HG03066 (cell line): ENCODE data around the gene ZCCHC8.
"Not testable (repeated sequence)": the region's sequence is repeated elsewhere in the genome, so short reads cannot be mapped to it uniquely, and the experiment has no call there.

Source experiments
- ATAC-seq: cut with Tn5 transposase; IDR thresholded peaks from one replicate; pipeline ENCODE4 v1.9.1; 2021; ENCODE audit warnings: low read depth; ENCODE audit not compliant: unreplicated experiment

Gene ZCCHC8

DNA sequence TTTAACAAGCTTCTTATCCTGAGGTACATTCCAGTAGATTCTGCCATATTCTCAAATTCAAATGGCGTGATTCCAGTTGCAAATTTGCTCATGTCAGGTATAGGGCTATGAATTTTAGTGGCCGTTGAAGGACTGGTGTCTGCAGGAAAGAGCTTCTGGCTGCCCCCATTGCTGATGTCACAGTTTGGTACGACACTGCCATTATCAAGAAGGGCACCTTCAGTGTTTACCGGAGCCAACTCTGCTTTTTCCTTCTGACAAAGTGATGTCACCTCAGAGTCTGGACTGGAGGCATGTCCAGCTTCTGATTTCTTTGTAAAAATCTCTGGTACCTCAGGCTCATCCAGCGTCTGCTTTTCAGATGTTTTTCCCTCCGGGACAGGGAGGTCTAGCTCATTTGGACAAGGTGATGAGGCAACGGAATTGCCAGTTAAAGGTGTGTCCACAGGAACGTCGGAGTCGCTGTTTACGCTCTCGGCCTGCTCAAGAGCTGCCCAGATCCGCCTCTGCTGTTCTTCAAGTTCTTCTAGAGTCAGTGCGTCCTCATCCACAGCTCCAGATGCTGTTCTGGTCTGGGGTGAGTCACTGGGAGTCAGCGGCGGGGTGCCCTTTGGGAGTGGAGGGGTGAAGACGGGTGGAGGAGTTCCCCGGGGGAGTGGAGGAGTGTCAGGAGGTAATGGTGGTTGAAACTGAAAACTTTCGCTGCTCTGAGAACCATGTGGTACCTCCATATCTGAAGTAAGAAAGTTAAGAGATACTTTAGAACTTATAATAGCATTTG, 27.0 kb downstream of the ZCCHC8 start:
- ATAC-seq = peak; percentile 48

DNA sequence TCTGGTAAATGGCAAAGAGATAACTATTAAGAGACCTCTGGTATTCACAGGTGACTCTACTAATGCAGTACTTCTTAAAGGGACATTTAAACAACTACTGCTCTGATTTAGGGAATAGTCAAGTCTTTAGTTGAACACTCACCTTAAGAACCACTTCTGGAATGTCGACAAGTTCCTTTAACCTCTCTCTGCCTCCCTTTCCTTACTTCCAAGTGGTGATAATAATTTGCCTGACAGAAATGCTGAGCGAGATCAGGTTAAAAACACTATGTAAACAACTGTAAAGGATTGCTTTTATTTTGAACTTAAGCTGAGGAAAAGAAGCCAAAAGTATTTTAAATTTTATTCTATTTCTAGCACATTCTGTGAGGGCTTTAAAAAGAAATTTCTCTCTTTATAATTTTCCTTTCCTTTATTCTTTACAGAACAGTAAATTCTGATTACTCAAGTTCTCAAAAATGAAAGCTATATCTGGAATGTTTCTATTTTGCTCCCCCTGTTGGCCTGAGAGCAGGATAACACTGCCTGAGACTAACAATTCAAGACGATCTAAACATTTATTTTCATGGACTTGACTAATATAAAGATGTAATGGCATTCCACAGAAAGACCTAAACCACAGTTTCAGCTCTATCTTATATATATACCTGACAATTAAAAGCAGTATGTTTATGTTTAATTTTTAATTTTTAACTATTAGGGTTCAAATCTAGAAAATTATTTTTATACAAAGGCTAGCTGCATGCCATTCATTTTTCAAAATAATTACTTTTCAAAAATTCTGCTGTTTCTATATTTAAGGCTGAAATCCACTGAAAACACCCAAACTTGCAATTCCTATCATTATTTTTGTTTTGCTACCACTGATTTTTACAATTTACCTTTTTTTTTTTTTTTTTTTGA, 29.2 kb downstream of the ZCCHC8 start:
- ATAC-seq = no peak

DNA sequence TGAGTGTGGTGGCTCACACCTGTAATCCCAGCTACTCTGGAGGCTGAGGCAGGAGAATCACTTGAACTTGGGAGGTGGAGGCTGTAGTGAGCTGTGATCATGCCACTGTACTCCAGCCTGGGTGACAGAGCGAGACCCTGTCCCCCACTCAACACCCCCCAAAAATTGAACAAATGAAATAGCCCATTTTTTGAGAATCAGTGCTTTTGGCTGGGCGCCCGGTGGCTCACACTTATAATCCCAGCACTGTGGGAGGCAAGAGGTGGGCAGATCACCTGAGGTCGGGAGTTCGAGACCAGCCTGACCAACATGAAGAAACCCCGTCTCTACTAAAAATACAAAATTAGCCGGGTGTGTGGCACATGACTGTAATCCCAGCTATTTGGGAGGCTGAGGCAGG, 30.2 kb downstream of the ZCCHC8 start:
- not testable (repeated sequence) for ATAC-seq

DNA sequence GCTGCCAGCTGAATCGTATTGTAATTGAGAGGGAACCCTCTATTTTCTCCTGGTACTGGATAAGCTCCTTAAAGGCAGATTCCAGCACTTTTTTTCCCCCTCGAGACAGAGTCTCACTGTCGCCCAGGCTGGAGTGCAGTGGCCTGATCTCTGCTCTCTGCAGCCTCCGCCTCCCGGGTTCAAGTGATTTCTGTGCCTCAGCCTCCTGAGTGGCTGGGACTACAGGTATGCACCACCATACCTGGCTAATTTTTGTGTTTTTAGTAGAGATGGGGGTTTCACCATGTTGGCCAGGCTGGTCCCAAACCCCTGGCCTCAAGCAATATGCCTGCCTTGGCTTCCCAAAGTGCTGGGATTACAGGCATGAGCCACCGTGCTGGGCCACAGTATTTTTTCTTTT, 30.9 kb downstream of the ZCCHC8 start:
- ATAC-seq = not testable (repeated sequence)

DNA sequence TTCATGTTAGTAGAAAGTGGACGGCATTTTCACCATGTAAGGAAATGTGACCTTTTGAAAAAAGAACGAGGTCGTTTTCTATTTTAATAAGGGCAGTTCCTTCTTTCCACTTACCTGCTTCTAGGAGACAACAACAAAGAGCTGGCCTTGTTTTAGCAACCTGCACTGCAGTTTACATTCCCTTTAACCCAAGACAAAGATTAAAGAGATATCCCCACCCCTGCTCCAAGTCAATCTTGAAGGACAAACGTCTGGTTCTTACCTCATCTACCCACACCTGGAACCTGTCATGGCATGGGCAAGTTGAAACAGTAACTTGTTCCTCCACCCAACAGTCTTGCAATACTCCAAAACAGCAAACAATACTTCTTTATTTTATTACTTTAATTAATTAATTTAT, 32.7 kb downstream of the ZCCHC8 start:
- ATAC-seq = no peak

DNA sequence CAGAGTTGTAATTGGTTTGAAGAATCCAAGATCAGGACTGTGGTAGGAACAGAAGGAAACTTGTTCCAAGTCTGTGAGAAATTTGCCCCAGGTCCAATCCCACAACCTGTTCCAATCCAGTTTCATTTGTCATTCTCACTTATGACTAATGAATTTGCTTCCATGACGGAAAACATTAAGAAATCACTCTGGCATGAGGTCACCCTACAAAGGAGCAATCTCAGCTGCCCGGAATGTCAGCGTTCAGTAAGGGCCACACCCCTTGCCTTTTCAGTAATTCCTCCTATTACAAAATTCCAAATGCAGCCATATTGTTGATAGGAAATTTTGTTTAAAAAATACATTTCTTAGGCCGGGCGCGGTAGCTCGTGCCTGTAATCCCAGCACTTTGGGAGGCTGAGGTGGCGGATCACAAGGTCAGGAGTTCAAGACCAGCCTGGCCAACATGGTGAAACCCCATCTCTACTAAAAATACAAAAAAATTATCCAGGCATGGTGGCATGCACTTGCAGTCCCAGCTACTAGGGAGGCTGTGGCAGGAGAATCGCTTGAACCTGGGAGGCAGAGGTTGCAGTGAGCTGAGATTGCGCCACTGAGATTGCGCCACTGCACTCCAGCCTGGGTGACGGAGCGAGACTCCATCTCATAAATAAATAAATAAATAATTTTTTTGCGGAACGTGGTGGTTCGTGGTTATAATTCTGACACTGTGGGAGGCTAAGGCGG, 36.3 kb downstream of the ZCCHC8 start:
- ATAC-seq = not testable (repeated sequence)

DNA sequence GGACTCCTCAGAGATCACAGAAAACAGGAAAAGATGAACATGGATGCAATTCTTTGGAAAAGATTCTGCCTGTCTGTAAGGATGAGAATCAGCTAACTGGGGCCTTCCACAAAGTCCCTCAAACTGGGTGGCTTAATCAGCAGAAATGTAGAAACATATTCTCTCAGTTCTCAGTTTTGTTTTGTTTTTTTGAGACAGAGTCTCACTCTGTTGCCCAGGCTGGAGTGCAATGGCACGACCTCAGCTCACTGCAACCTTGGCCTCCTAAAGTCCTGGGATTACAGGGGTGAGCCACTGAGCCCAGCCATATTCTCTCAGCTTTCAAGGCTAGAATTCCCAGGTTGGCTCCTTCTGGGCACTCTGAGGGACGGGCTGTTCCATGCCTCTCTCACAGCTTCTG, 40.1 kb downstream of the ZCCHC8 start:
- ATAC-seq = no peak

DNA sequence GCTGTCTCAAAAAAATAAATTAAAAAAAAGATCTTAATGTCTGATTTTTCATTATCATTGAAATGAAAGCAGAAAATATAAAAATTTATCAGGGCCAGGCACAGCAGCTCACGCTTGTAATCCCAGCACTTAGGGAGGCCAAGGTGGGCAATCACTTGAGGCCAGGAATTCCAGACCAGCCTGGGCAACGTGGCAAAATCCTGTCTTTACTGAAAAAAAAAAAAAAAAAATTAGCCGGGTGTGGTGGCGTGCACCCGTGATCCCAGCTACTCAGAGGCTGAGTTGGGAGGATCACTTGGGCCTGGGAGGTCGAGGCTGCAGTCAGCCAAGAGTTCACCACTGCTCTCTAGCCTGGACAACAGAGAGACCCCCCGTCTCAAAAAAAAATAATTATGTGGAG, 40.7 kb downstream of the ZCCHC8 start:
- no peak for ATAC-seq

DNA sequence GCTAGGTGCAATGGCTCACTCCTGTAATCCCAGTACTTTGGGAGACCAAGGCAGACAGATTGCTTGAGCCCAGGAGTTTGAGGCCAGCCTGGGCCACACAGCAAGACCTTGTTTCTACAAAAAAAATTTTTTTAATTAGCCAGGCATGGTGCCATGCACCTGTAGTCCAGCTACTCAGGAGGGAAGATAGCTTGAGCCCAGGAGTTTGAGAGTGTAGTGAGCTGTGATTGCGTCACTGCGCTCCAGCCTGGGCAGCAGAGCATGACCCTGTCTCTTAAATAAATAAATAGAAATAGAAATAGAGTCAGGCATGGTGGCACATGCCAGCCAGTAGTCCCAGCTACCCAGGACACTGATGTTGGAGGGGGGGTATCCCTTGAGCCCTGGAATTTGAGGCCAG, 41.5 kb downstream of the ZCCHC8 start:
- ATAC-seq = no peak

DNA sequence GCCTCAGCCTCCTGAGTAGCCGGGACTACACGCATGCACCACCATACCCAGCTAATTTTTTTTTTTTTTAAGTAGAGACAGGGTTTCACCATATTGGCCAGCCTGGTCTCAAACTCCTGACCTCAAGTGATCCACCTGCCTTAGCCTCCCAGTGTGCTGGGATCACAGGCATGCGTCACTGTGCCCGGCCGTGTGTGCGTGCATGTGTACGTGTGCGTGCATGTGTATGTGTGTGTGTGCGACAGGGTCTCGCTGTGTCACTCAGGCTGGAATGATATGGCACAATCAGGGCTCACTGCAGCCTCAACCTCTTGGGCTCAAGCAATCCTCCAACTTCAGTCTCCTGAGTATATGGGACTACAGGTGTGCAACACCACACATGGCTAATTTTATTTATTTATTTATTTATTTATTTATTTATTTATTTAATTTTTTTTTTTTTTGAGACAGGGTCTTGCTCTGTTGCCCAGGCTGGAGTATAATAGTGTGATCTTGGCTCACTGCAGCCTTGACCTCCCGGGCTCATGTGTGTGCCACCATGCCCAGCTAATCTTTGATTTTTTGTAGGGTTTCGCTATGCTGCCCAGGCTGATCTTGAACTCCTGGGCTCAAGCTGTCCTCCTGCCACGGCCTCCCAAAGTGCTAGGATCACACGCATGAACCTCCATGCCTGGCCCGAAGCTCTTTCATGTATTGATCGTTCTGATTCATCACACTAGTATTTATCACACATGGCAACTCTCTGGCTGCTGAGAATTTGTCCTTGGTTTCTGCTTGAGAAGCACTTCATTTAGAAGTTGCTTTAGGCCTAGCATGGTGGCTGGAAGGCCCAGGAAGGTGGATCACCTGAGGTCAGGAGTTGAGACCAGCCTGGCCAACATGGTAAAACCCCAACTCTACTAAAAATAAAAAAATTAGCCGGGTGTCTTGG, 42.4 kb downstream of the ZCCHC8 start:
- ATAC-seq = no peak

DNA sequence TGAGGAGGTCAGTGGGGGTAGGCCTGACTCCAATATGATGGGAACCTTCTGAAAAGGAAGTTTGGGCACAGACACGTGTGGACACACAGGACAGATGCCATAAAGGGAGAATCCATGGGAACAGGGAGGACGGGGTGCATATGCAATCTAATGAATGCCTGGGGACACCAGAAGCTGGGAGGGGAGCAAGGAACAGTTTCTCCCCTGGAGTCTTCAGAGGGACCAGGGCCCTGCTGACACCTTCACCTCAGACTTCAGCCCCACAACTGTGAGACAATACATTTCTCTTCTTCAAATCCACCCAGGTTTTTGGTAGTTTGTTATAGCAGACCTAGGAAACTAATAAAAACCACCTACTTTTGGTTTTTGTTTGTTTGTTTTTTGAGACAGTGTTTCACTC, 43.1 kb downstream of the ZCCHC8 start:
- ATAC-seq = no peak

DNA sequence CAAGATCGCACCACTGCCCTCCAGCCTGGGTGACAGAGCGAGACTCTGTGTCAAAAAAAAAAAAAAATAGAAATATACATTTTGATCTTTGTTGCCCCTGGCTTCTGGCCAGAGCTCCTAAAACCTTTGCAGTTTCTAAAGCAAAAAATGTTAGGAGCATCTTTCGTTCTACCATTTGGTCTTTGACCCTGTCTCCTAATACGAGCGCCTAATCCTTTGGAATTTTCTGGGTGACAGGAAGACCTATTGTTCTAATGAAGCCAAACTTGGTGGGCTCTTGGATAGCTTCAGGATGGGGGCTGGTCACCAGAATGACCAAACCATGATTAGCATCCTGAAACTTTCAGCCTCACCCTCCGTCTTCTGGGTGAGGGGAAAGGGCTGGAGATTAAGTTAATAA, 46.0 kb downstream of the ZCCHC8 start:
- no peak for ATAC-seq

DNA sequence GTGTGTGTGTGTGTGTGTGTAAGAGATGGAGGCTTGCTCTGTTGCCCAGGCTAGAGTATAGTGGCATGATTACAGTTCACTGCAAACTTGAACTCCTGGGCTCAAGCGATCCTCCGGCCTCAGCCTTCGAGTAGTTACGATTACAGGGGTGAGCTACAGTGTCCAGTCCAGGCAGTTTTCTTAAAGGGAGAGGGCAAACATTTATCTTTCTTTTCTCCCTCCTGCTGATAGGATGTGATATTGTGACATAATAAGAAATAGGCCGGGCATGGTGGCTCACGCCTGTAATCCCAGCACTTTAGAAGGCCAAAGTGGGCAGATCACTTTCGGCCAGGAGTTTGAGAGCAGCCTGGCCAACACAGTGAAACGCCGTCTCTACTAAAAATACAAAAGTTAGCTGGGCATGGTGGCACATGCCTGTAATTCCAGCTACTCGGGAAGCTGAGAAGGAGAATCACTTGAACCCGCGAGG, 46.4 kb downstream of the ZCCHC8 start:
- ATAC-seq = no peak

DNA sequence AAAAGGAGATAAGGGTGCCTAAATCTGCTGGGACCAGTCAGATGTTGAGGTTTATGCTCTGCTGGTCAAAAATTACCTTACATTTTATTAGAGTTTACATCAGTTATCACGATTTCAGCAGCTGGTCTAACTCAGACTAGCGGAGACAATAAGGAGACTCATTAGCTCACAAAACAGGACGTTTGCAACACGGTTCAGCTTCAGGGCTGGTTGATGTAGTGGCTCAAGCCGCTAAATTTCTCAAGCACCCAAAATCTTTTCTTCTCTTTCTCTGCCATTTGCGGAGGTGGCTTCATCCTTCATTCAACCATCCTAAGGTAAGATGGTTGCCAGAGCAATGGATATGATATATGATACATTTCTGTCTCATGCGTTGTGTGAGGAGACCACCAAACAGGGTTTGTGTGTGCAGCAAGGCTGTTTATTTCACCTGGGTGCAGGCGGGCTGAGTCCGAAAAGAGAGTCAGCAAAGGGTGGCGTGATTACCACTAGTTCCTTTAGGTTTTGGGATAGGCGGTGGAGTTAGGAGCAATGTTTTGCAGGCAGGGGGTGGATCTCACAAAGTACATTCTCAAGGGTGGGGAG, 47.9 kb downstream of the ZCCHC8 start:
- no peak for ATAC-seq

DNA sequence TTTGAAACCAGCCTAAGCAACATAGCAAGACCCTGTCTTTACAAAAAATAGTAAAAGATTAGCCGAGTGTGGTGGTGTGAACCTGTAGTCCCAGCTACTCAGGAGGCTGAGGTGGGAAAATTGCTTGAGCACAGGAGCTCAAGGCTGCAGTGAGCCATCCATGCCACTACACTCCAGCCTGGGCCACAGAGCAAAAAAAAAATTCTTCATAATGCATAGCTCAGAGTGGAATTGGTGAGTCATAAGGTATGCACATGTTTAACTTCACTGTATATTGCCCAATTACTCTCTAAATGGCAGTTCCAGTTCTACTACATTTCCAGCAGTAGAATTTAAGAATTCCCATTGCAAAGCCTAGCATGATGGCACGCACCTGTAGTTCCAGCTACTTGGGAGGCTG, 51.4 kb downstream of the ZCCHC8 start:
- no peak for ATAC-seq

DNA sequence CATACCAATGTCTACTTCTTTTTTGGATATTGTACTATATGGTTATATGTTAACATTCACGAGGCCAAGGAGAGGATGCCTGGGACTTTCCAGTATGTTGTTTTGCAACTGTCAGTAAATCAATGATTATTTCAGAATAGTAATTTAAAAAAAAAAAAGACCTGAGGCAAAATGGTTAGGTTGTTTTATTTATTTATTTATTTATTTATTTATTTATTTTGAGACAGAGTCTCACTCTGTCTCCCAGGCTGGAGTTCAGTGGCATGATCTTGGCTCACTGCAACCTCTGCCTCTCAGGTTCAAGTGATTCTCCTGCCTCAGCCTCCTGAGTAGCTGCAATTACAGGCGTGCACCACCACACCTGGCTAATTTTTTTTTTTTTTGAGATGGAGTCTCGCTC, 52.9 kb downstream of the ZCCHC8 start:
- not testable (repeated sequence) for ATAC-seq

DNA sequence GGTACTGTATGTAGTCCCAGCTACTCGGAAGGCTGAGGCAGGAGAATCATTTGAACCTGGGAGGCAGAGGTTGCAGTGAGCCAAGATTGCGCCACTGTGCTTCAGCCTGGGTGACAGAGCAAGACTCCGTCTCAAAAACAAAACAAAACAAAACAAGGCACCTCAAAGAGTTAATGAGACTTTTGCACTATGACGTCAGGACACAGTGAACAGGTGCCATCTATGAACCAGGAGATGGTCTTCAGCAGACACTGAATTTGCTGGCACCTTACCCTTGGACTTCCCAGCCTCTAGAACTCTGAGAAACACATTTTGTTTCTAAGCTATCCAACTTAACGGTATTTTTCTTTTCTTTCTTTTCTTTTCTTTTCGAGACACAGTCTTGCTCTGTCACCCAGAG, 54.3 kb downstream of the ZCCHC8 start:
- ATAC-seq = not testable (repeated sequence)

DNA sequence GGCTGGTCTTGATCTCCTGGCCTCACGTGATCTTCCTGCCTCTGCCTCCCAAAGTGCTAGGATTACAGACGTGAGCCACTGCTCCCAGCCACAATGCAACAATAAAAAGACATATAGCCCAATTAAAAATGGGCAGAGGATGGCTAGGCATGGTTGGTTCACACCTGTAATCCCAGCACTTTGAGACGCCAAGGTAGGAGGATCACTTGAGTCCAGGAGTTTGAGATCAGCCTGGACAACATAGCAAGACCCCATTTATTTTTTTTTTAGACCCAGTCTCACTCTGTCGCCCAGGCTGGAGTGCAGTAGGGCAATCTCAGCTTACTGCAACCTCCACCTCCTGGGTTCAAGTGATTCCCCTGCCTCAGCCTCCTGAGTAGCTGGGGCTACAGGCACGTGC, 56.7 kb downstream of the ZCCHC8 start:
- not testable (repeated sequence) for ATAC-seq

DNA sequence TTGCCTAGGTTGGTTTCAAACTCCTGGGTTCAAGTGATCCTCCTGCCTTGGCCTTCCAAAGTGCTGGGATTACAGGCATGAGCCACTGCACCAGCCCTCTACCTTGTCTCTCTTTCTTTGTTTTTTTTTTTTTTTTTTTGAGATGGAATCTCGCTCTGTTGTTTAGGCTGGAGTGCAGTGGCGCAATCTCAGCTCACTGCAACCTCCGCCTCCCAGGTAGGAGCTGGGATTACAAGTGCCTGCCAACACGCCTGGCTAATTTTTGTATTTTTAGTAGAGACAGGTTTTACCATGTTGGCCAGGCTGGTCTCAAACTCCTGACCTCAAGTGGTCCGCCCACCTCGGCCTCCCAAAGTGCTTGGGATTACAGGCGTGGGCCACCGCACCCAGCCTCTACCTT, 61.9 kb downstream of the ZCCHC8 start:
- ATAC-seq = not testable (repeated sequence)
